Limb (tissue), 2 donors: Measurements from ENCODE around the gene PPIL3.

Experiments used
- DNase-seq, 2 donors: peaks; one replicate each; pipeline ENCODE4 v3.0.0-alpha.2; 2016; ENCODE audit errors: extremely low spot score in 2 of 2

The PPIL3 gene

DNA sequence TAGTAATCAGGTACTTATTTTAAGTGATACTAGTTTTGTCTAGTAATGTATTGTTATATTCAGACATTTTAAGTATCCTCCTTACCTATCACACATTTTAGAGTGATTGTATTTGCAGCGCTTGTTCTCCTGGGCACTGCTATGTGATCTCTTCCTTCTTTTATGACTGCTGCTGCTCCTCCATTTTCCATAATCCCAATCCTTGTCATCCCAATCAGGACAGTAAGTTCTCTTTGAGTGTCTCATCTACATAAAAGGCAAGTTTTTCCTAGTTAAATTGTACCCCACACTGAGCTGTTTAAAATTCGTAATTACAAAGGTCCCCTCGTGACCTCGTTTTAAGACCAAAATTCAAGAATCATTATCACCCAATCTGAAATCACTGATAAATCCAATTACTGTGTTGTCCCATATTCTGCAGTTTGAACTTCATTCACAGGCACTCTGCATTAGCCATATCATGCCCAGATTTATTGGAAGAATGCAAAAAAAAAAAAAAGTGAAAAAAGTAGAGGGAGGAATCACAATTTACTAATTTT lies 27.2 kb downstream of the PPIL3 start:
- no peak for DNase-seq

GRCh38 chr2:200860092-200860795 lies 28.6 kb downstream of the PPIL3 start:
- DNase-seq: no peak

DNA sequence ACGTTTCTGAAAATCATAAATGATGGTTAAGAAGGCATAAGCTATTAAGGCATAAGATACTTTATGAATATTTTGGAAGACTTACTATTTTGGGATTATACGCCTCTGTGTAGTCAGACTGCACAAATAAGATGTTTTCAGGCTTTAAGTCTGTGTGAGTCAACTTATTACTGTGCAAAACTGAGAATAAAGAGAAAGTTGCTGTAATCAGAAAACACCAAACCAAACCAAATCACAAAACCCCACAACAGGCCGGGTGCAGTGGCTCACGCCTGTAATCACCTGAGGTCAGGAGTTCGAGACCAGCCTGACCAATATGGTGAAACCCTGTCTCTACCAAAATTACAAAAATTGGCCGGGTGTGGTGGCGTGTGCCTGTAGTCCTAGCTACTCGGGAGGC lies 32.1 kb downstream of the PPIL3 start:
- DNase-seq: no peak

- no peak for DNase-seq
Observed at GRCh38 chr2:200852605-200853004, 36.3 kb downstream of the PPIL3 start.

GRCh38 chr2:200851398-200852248 lies 37.3 kb downstream of the PPIL3 start:
- no peak for DNase-seq

- DNase-seq: no peak
Observed at GRCh38 chr2:200850512-200851256, 38.2 kb downstream of the PPIL3 start.

DNA sequence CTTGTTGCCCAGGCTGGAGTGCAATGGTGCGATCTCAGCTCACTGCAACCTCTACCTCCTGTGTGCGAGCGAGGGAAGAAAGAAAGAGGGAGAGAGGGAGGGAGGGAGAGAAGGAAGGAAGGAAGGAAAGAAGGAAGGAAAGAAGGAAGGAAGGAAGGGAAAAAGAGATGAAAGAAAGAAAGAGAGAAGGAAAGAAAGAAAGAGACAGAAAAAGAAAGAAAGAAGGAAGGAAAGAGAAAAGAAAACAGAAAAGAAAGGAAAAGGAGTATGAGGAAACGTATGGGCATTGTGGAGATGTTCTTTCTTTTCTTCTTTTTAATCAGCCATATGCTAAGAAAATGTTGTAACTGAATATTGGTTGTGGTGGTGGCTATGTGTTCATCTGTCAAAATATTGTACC lies 40.9 kb downstream of the PPIL3 start:
- DNase-seq: no peak

- no peak for DNase-seq
Observed at GRCh38 chr2:200847269-200847668, 41.6 kb downstream of the PPIL3 start.

DNA sequence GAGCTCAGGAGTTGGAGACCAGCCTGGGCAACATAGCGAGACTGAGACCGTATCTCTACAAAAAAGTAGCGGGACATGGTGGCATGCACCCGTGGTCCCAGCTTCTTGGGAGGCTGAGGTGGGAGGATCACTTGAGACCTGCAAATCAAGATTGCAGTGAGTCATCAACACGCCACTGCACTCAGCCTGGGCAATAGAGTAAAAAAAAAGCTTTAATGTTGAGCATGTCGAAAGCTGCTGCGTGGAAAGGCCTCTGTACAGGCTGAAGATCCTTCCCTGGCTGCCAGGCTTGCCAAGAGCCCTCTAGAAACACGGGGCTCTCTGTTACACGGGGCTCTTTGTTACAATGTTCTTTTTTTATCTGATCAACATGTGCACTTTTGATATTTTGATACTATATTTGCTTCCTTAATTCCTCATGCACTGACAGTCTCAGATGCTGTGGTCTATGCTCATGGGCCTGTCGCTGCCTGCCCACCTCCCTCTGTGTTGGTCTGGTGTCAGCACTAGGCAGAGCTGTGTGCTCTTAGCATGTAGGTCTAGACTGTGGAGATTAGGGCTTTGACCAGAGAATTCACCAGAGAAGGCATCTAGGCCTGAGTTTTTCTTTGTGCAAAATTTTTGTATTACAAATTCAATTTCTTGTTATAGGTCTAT lies 43.1 kb downstream of the PPIL3 start:
- DNase-seq: no peak

DNA sequence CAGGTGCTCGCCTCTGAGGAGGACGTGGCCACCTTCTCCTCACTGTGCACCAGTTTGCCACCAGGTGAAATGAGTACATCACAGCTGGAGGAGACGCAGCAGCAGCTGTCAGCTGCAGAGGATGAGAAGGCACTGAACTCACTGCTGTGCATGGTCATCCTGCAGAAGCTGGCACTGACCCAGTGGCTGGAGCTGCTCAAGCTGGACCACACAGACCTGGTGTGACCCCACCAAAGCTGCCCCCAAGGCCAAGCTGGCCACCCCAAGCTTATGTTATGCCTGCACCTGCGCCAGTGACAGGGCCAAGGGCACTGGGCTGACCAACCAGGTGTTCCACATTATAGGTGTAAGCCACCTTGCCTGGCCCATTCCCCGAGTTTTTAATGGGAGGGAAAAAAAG lies 43.7 kb downstream of the PPIL3 start:
- DNase-seq: no peak

GRCh38 chr2:200843993-200844948 lies 44.6 kb downstream of the PPIL3 start:
- DNase-seq: no peak

GRCh38 chr2:200839513-200839912 lies 49.4 kb downstream of the PPIL3 start:
- DNase-seq: no peak

GRCh38 chr2:200834701-200835100 lies 54.2 kb downstream of the PPIL3 start:
- no peak for DNase-seq

- DNase-seq: no peak
Observed at GRCh38 chr2:200829258-200829655, 59.6 kb downstream of the PPIL3 start.

GRCh38 chr2:200828572-200829257 lies 60.2 kb downstream of the PPIL3 start:
- DNase-seq: no peak

- DNase-seq: no peak
Observed at GRCh38 chr2:200828104-200828503, 60.8 kb downstream of the PPIL3 start.

- DNase-seq: no peak
Observed at GRCh38 chr2:200821686-200822245, 67.1 kb downstream of the PPIL3 start.
